HTR-8/SVneo (cell line): ENCODE results near the gene EFCAB7.
A peak's percentile ranks its signal among the peaks of the same experiment; 100 is the strongest.

ENCODE experiments used
- DNase-seq: peaks from one replicate; pipeline ENCODE4 v3.0.0; 2011; ENCODE audit warnings: low spot score, mixed read lengths; ENCODE audit not compliant: insufficient read length
- FAIRE-seq: peaks from 2 replicates; lab custom pipeline; 2011; peaks lifted over from hg19 to GRCh38; lab: Jason Lieb, UNC

Gene EFCAB7

DNA sequence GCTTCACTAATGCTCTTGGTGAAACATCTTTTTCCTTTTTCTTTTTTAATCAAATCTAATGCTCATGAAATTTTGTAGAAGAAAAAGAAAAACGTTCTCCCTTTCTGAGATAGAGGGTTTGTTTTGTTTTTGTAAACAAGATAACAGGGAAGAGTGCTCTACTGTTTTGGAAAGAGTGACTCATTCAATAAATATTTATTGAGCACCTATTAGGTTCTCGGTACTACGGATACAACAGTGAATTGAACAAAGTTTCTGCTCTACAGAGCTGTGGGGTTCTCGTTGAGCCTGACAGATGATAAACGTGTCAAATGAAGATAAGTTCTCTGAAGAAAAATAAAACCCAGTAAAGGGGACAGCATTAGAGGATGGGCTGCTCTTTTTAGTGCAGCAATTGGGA is 76.9 kb downstream of the EFCAB7 start:
- no peak for FAIRE-seq

DNA sequence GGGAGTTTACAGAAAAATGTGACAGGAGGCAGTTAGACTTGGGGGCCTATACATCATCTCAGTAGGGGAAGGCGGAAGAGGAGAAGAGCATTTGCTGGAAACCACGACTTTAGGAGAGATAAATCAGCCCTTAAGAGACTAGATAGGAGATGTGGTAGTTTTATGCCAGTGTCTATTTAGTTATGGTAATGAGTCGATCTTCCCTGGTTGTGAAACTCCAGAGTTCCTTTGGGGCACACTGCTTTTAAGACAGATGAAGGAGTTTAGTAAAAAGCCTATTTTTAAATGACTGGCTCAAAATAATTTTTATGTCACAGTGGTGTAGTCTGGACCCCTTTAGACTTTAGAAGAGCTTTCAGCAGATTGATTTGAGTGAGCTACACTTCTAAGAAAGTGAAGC is 77.7 kb downstream of the EFCAB7 start:
- no peak for DNase-seq
- FAIRE-seq = no peak

More for the DNA sequence above, 76.9 kb downstream of the EFCAB7 start:
- DNase-seq = no peak

DNA sequence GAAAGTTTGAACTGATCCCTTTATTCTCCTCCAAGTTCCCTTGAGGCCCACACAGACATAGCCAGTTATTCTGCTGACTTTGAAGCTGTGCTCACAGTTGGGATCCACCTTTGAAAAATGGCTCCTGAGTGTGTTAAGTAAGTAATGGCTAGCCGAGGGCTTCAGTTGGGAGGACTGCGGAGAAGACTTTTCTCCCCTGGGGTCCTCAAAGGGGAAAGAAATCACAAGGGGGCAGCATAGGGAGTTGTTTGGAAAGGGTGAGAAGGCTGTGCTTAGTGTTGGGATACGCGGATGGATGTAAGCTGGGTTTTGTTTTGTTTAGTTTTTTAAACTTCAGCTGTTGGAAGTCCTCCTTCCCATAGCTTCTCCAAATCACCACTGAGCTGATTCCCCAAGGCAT is 78.1 kb downstream of the EFCAB7 start:
- FAIRE-seq = no peak

DNA sequence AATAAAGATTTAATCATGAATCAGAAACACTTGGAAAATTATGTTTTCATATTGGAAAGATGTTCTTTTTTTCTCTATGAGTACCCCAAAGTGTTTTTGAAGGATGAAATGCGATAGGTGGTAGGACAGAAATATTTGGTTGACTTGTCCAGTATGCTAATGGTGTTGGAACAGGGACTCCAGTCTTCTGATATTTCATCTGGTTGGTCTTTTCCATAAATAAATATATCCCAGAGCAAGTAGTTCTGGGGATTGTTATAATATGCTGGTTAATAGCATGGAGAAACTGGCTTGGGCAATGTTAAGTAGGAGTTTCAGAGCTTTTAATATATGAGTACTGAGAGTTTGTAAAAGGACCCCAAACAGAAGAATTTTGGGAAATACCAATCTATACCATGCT is 78.6 kb downstream of the EFCAB7 start:
- DNase-seq (no peak), FAIRE-seq (no peak)

More for the DNA sequence above, 78.1 kb downstream of the EFCAB7 start:
- DNase-seq = no peak

DNA sequence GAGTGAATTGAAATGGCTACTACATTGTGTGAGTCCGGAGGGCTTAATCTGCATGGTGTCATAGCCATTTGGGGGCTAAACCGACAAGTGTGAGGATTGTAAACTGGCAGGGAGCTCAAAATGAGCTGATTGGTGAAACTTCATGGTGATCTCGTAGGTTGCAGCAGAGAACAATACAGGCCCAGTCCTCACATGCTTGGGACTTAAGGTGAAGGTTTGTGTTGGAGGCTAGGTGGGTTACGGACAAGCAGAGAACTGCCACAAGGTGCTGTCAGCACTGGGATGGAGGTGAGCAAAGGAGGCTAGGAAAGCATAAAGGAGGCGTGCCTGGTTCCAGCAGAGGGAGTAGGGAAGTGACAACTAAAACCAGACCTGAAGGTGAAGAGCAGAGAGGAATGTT is 79.3 kb downstream of the EFCAB7 start:
- FAIRE-seq = no peak
- DNase-seq = no peak

DNA sequence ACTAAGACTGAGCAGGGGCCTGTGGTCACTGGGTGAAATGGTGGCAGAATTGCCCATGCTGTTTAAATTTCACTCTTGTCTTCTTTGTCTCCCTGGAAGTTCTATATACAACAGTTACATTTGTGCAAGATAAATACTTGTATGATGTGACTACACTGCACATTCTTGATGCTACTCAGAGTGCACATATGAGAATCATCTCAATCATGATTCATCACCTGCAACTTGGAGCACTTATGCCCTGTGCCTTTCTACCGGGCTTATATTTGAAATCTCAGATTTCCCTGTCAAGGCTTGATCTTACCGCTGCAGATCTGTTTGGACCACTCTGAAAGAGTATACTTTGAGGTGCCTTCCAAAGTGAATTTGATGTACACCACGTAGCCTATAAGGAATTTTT is 80.5 kb downstream of the EFCAB7 start:
- no peak for DNase-seq
- no peak for FAIRE-seq

DNA sequence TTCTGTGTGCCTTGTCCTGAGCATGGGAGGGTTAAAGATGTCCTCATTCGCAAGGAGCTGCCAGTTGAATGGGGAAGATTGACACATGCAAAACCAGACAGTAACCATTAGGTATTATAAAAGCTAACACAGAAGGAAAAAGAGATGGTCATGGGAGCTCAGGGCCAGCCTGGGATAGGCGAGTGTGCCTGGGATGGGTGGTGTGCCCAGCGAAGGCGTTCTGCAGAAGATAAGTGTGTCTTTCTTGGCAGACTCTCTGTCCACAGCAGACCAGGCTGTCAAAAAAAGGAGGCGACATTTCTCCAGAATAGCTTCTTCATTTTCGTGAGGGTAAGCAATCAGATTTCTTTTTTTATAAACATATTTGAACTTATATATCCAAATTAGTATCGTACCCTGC is 84.0 kb downstream of the EFCAB7 start:
- FAIRE-seq = no peak
- DNase-seq = no peak

DNA sequence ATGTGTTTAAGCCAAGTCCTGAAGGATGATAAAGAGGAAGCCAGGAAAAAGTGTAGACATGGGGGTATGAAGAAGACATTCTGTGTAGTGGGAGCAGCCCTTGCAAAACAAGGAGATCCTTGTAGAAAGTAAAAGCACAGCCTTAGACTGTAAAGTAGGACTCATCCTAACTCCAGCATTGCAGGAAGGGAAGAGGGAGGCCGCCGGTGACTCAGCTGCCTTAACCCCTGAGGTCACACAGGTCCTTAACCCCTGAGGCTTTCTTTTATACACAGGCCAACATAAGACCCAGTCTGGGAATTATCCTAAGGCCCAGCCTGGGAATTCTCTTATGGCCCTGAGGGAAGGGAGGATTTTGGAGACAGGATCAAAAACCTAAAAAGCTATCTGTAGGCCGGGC is 87.9 kb downstream of the EFCAB7 start:
- DNase-seq = peak; percentile 21
- no peak for FAIRE-seq

DNA sequence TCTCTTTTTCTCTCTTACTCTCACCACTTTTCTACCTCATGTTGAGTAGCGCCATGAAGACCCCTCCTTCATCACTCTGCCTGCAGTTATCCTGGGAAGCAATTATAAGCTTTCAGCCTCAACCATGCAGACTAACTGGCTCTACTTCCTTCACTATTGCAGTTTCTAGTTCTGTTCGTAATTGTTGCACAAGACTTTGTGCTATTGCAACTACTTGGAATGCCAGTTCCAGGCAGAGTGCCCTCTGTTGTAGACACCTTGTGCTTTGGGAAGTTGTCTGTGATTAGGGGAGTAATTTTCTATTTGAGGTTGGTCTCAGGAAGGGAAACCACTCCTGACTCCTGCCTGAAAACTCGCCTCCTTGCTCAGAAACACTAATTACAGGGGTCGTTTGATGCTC is 89.2 kb downstream of the EFCAB7 start:
- DNase-seq = no peak
- no peak for FAIRE-seq

DNA sequence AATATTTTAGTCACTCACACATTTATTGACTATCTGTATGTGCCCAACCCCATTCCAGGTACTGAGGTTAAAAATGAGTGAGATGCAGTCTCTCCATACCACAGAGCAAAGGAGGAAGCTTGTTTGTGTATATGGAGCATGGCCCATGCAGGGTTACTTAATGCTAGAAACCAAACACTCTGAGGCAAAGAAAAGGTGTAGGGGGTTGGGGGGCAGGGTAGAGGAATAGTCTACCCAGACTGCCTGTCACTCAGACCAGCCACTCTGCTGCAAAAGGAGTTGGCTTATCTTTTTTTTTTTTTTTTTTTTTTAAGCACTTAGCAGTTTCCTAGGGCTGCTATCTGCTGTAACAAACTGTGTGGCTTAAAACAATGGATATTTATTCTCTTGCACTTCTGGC is 89.6 kb downstream of the EFCAB7 start:
- DNase-seq = no peak
- no peak for FAIRE-seq

DNA sequence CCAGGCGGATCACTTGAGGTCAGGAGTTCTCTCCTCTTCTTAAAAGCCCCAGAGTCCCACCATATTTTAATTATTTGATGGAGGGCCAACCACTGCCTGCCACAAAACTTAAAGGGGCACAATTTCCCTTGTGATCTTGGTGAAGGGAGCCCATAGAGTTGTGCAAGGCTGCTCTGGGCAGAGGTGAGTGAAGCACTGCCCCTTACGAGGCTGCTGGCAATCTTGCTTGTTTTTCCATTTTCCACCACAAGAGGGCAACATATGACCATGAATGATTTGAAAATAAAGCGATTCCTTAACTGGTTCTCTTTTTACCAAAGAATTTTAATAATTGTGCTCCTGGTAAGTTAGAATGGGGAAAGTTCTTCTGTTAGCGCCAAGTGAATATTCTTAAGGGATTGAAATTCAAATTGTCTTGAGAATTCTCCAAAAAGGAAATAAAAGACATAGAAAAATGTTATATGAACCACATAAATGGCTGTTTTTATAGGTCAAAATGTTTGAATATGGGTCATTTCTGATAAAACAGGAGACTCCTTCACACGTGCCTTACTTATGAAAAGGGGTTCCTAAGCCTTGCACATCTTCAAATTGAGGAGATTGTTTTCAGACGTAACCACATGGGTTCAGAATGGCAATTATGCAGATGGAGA is 92.6 kb downstream of the EFCAB7 start:
- DNase-seq (peak; percentile 41), FAIRE-seq (peak; percentile 28)

DNA sequence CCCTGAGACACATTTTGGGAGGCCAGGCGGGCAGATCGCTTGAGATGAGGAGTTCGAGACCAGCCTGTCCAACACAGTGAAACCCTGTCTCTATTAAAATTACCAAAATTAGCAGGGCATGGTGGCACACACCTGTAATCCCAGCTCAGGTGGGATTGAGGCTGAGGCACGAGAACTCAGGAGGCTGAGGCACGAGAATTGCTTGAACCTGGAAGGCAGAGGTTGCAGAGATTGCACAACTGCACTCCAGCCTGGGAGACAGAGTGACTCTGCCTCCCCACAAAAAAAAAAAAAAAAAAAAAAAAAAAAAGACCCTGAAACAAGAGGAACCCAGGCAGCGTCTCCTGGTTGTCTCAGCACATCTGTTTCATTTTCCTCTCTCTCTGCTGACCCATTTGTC is 94.1 kb downstream of the EFCAB7 start:
- DNase-seq (no peak), FAIRE-seq (no peak)

DNA sequence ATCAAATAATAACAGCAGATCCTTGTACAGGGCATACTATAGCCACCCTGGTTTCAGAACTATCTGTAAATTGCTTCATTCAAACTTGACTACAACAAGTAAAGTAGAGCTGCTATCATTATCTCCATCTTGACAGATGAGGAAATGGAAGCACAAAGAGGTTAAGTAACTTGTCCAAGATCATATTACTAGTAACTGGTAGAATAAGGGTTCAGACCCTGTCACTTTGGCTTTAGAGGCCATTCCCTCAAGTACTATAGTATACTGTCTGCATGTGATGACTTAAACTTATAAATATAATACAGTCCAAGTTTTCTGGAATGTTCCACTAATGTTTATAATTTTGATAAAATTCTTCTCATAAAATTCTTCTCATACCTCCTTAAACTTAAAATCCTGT is 94.7 kb downstream of the EFCAB7 start:
- FAIRE-seq (no peak), DNase-seq (no peak)

DNA sequence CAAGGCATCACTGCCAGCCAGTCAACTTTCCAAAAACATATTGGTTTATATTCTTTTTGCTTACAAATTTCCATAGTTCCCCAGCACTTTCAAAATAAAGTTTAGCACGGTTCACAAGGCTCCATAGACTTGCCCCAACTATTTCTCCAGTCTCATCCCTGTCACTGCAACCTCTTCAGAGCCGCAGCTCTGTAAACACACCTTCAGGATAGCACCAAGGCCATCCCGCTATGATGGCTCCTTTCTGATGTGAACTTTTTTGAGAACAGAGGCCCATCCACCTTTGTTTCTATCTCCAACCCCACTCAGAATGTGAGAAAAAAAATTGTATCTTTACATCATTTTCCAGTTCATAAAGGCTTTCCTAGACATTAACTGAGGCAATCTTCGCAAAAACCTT is 96.2 kb downstream of the EFCAB7 start:
- no peak for DNase-seq
- FAIRE-seq = no peak

DNA sequence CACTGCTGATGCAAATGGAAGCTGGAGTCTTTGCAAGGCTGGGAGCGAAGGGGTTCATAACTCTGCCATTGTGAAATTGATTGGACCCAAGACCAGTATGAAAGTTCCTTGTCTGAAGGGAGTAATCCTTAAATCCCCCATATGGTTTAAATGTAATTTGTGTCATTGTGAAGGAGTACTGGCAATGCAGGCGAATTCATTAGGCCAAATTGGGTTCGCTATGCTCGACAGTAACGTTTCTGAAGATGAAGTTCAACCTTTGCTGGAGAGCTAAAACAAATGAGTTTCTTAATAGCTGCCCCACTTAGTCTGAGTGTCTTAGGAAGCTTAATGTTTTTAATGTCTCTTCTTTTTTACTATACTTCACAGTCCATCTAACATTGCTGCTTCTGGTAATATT is 97.3 kb downstream of the EFCAB7 start:
- no peak for FAIRE-seq
- DNase-seq = no peak

DNA sequence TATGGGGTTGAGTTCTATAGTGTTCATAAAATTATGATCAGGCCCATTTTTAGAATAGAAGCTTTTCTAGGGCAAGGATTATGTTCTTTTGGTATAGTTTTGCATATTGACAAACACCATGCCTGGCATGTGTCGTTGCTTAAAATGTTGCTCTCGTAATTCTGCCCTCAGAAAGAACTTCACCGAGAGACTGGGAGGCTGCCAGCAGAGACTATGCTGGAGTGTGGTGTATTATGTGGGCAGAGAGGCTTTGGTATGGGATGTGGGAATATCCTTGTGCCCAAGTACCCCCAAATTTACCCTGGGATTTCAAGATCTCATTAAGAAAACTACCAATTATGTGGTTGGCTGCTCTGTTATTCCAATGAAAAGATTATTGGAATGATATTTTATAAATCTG is 97.8 kb downstream of the EFCAB7 start:
- no peak for FAIRE-seq
- no peak for DNase-seq

DNA sequence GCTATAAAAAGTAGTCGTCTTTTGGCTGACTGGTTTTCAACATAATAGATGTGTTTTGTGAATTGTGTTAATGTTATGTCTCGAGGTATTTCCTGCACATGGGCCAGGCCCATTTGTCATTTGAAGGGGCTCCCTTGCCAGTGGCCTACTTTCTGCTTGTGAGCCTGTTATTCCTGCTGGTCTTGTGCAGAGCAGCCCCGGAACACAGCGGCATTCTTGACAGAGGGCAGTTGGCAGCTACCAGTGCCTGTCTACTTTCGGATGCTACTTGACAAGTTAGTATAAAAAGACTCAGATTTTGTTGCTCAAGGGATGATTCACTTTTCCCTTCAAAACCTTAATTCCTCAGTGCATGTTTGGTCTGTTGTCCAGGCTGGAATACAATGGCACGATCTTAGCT is 98.4 kb downstream of the EFCAB7 start:
- DNase-seq (no peak), FAIRE-seq (no peak)
